Stimulated activated CD8-positive, alpha-beta memory T cell treated with anti-CD3 and anti-CD28 coated beads, Interleukin-7, amount 100 ng/mL, for 48 hours (primary cell): ENCODE measurements around the gene CHERP.
"Not testable (repeated sequence)": the region's sequence is repeated elsewhere in the genome, so short reads cannot be mapped to it uniquely, and the experiment has no call there.

Experiments
- DNase-seq, 2 donors: peaks; one replicate each; pipeline ENCODE4 v3.0.0-alpha.2; 2020; ENCODE audit warnings: low read depth in 1 of 2; ENCODE audit errors: extremely low read depth in 1 of 2

Gene CHERP

DNA sequence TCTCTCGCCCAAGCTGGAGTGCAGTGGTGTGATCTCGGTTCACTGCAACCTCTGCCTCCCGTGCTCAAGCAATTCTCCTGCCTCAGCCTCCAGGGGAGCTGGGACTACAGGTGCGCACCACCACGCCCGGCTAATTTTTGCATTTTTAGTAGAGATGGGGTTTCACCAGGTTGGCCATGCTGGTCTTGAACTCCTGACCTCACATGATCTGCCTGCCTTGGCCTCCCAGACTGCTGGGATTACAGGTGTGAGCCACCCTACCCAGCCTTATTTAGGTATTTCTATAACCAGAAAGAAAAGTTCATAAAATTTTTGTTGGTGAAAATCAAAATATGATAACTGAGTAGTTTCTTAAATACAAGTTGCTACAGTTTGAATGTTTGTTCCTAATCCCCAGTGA lies 1.5 kb upstream of the CHERP start:
- not testable (repeated sequence) for DNase-seq

GRCh38 chr19:16542910-16543472 lies 754 bp upstream of the CHERP start:
- DNase-seq: no peak

- DNase-seq: no peak
Measured at GRCh38 chr19:16541526-16542044, 652 bp downstream of the CHERP start.

- DNase-seq: no peak
Measured at GRCh38 chr19:16540948-16541347, 1.3 kb downstream of the CHERP start.

GRCh38 chr19:16537111-16537510 lies 5.1 kb downstream of the CHERP start:
- no peak for DNase-seq

- no peak for DNase-seq
Measured at GRCh38 chr19:16536130-16536529, 6.1 kb downstream of the CHERP start.

- DNase-seq: no peak
Measured at GRCh38 chr19:16535381-16535780, 6.9 kb downstream of the CHERP start.

GRCh38 chr19:16532440-16533234 lies 9.6 kb downstream of the CHERP start:
- no peak for DNase-seq

- no peak for DNase-seq
Measured at GRCh38 chr19:16531380-16531669, 10.9 kb downstream of the CHERP start.

DNA sequence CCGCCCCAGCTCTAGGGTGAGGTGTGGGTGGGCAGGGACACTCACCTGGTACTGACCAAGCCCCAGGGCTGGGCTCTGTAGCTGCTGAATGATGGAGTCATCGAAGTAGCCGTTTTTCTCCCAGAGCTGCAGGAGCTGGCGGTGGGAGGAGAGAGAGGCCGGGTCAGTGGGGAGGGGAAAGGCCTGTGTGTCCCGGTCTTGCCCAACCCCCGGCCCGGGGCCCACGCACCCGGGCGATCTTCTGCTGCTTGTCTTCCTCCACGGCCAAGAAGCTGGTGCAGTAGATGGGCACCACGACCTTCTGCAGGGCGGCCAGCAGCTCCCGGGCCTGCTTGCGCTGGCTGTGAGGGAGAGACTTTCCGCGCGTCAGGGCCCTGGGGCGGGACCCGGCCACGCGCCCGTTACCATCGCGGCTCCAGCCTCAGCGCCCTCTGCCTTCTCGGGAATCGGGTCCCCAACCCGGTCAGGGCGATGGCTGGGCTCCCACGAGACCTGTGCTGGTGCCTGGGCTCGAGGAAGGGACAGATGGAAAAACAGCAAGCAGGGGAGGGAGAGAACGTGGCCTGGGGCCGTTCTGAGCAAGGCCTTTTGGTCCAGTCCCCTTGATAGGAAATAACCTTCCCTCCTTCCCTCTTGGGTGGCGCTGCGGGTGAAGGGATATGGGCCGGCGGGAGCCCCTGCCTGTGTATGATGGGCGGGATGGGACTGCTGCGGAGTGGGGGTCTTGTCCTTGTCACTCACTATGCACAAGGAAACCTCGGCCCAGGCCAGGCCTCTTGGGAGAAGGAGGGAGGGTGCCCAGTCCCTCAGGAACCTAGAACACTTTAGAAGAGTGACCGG lies 11.5 kb downstream of the CHERP start:
- no peak for DNase-seq

DNA sequence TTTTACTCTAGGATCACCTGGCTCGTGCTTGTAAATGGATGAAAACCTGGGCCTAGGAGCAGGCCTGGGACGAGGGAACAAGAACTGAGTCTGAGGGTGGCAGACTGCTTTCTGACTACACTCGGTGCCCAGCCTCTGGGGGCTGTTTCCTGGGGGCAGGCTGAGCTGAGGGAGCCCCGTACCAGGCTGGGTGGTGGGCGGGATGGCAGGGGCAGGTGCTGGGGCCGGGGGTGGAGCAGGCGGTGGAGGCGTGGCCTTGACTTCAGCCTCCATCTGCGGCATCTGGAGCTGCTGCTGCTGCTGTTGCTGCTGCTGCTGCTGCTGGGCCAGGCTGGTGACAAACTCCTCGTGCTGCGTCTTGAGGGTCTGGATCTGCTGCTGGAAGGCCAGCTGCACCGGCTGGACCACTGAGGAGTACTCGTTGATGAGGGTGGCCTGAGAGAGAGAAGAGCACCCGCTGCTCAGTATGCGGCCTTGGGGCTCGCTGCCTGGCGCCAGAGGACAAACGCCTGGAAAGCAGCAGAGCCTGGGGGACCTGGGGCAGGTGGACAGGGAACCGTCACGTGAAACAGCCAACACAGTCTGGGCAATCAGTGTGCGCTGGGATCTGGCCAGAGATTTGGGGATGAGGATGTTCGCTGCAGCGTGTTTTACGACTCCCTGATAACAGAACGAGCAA lies 12.6 kb downstream of the CHERP start:
- no peak for DNase-seq

DNA sequence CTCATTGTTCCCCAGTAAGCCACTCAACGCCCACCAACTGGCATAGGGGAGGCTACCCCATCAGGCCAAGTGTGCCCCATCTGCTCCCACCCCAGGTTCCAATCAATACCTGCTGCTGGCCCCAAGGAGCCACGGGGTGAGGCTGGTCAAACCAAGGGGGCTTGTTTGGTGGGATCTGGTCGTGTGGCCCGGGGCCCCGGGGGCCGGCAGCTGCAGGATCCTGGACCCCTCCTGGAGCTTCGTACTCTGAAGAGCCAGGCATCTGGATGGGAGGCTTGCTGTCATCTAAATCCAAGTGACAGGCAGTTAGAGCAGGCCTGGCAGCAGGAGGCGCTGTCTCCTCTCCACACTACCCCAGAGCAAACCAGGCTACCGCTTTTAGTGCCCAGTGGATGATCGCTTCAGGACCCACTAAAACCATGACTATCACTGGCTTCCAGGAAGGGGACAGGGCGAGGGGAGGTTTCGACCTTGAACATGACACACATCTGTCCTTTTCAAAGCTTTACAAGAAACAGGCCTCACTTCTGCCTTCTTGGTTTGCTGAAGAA lies 14.2 kb downstream of the CHERP start:
- no peak for DNase-seq

GRCh38 chr19:16527334-16527935 lies 14.8 kb downstream of the CHERP start:
- no peak for DNase-seq

- DNase-seq: no peak
Measured at GRCh38 chr19:16525751-16526481, 16.3 kb downstream of the CHERP start.

DNA sequence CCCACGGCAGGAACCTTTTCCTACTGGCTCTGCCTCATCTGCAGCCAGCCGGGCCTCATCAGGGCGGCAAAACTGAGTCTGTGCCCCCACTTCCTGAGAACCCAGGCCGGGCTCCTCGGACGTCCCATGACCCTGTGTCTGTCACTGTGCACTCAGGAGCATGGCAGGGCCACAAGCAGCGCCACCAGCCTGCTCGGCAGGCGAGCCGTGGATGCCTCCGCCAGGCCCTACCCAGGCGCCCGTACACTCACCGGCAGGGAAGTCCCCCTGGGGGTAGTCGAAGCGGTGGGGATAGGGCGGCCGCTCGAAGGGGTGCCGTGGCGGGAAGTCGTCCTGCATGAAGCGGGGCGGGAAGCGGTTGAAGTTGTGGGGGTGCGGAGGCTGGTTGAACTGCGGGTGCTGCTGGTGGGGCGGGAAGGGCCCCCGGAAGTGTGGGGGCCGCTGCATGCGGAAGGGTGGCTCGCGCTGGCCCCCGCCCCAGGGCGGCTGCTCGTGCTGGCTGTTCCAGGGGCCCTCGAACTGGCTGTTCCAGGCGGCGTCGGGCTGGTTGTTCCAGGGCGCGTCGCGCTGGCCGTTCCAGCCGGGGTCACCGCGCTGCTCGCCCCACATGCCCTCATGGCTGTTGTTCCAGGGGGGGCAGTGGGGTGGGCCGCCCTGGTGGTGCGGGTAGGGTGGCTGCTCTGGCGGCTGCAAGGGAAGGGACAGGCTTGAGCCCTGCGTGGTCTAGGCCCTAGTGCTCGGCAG lies 17.1 kb downstream of the CHERP start:
- no peak for DNase-seq

DNA sequence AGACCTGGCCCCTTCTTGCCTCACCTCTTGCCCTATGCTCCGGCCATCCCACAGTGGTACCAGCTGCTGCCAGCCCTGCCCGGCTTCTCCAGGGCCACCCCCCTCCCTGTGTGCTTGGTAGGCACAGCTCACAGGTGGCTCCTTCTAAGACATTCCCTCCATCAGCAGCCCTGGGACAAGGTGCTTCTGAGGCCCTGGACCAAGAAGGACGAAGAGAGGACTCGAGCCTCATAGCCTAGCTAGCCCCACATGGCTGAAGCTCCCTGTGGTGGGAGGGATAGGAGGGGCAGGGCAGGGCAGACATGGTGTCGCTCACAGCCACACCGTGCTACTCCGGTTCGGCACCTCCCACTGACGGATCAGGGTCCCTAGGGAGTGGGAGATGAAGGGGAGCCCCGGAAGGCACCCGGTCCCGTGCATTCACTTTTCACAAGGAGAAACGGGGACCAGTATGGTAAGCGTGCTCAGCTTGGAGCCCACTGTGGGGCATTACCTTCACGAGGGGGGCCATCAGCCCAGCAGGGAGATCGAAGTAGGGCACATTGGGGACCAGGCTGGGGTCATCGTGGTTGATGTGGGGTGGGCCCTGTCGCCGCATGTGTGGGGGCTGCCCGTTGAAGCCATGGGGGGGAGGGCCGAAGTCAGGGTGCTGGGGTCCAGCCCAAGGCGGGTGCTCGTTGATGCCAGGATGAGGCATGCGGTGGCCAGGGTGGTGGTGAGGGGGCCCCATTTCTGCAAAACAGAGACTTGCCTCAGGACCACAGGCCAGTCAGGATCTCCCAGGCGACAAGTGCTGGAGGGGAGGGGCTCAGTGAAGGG lies 19.5 kb downstream of the CHERP start:
- no peak for DNase-seq

DNA sequence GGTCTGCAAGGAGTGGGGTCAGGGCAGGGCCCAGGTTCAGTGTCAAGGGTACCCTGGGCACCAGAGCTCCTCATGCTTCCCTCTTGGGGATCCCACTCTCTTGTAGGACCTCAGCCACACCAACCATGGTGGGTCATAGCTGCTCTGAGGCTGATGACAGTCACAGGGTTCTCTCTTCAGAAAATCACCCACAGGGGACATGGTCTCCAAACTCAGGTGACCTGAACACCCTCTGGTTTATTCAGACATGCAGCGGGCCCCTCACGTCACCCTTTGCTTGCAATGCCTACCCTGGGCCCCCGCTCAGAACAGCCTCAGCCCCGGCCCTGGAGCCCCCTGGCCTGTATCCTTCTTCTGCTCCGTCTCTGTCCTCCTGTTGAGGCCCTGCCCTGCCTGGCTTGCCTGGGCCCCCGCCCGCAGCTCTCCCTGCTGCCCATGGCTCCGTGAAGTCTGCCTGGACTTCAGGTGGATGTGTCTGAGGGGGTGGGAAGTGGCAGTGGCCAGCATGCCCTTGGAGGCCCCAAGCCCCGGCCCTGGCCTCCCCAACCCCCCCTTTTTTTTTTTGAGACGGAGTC lies 20.4 kb downstream of the CHERP start:
- DNase-seq: no peak
